Measurements from ENCODE around the gene SPEG.

The SPEG gene

GRCh38 chr2:219428469-219428868 lies 6.2 kb upstream of the SPEG start:
- Mint-ChIP-seq H3K27me3 (peaks cover 27% of the 10 kb centered on the region), H3K9me3 (no peaks in the 10 kb centered on the region), H3K4me3 (no peak overlapping the region), H3K4me1 (no peaks in the 10 kb centered on the region), H3K27ac (no peak overlapping the region)
- ATAC-seq: no peak
- no peak for DNase-seq

- ATAC-seq: no peak
- no peaks in the 10 kb centered on the region for H3K4me1 Mint-ChIP-seq
- H3K27me3 Mint-ChIP-seq: peaks cover 33% of the 10 kb centered on the region
- no peak for DNase-seq
- no peaks in the 10 kb centered on the region for H3K9me3 Mint-ChIP-seq
- no peak overlapping the region for H3K27ac Mint-ChIP-seq
- no peak overlapping the region for H3K4me3 Mint-ChIP-seq
These were observed 4.6 kb upstream of the SPEG start for GRCh38 chr2:219429958-219430606.

- ATAC-seq: peak; percentile 41
- no peak overlapping the region for H3K4me3 Mint-ChIP-seq
These were observed 3.7 kb upstream of the SPEG start for GRCh38 chr2:219430633-219431615.

GRCh38 chr2:219433666-219434467 lies 776 bp upstream of the SPEG start:
- no peak for ATAC-seq
- H3K9me3 Mint-ChIP-seq: no peaks in the 10 kb centered on the region
- peaks cover 9% of the 10 kb centered on the region for H3K4me1 Mint-ChIP-seq
- no peak overlapping the region for H3K4me3 Mint-ChIP-seq
- DNase-seq: peak in 1 of 2 donors; percentile 39
- H3K27ac Mint-ChIP-seq: no peak overlapping the region
- peaks cover 9% of the 10 kb centered on the region for H3K27me3 Mint-ChIP-seq

More at GRCh38 chr2:219430633-219431615, 3.7 kb upstream of the SPEG start:
- Mint-ChIP-seq H3K27ac (no peak overlapping the region), H3K27me3 (peaks cover 24% of the 10 kb centered on the region), H3K4me1 (peaks cover 8% of the 10 kb centered on the region), H3K9me3 (no peaks in the 10 kb centered on the region)
- DNase-seq: no peak

GRCh38 chr2:219434468-219434717 lies 250 bp upstream of the SPEG start:
- peaks cover 9% of the 10 kb centered on the region for H3K27me3 Mint-ChIP-seq
- H3K9me3 Mint-ChIP-seq: no peaks in the 10 kb centered on the region
- no peak for ATAC-seq
- peaks cover 9% of the 10 kb centered on the region for H3K4me1 Mint-ChIP-seq
- H3K4me3 Mint-ChIP-seq: no peak overlapping the region
- no peak overlapping the region for H3K27ac Mint-ChIP-seq
- no peak for DNase-seq

GRCh38 chr2:219435701-219436100 lies 1.1 kb downstream of the SPEG start:
- ATAC-seq: peak; percentile 6
- Mint-ChIP-seq H3K27me3 (peaks cover 11% of the 10 kb centered on the region), H3K9me3 (no peaks in the 10 kb centered on the region), H3K4me1 (peaks cover 9% of the 10 kb centered on the region), H3K27ac (no peak overlapping the region), H3K4me3 (no peak overlapping the region)
- no peak for DNase-seq

GRCh38 chr2:219436491-219436890 lies 1.8 kb downstream of the SPEG start:
- Mint-ChIP-seq H3K9me3 (no peaks in the 10 kb centered on the region), H3K27me3 (peaks cover 19% of the 10 kb centered on the region), H3K4me3 (no peak overlapping the region), H3K27ac (no peak overlapping the region), H3K4me1 (peaks cover 17% of the 10 kb centered on the region)
- no peak for DNase-seq
- ATAC-seq: no peak

- peaks cover 20% of the 10 kb centered on the region for H3K27me3 Mint-ChIP-seq
- H3K9me3 Mint-ChIP-seq: no peaks in the 10 kb centered on the region
- peaks cover 19% of the 10 kb centered on the region for H3K4me1 Mint-ChIP-seq
These were observed 2.5 kb downstream of the SPEG start for GRCh38 chr2:219437141-219437540.

GRCh38 chr2:219437690-219438206 lies 3.1 kb downstream of the SPEG start:
- ATAC-seq: no peak
- H3K27me3 Mint-ChIP-seq: peaks cover 24% of the 10 kb centered on the region

More at GRCh38 chr2:219437141-219437540, 2.5 kb downstream of the SPEG start:
- Mint-ChIP-seq H3K4me3 (no peak overlapping the region), H3K27ac (no peak overlapping the region)
- ATAC-seq (no peak), DNase-seq (no peak)

GRCh38 chr2:219438453-219438852 lies 3.8 kb downstream of the SPEG start:
- Mint-ChIP-seq H3K27ac (no peak overlapping the region), H3K4me1 (peaks cover 27% of the 10 kb centered on the region), H3K4me3 (no peak overlapping the region), H3K27me3 (peaks cover 29% of the 10 kb centered on the region), H3K9me3 (no peaks in the 10 kb centered on the region)
- no peak for DNase-seq
- no peak for ATAC-seq

More at GRCh38 chr2:219437690-219438206, 3.1 kb downstream of the SPEG start:
- no peak for DNase-seq
- Mint-ChIP-seq H3K4me3 (no peak overlapping the region), H3K27ac (no peak overlapping the region), H3K9me3 (no peaks in the 10 kb centered on the region), H3K4me1 (peaks cover 23% of the 10 kb centered on the region)

GRCh38 chr2:219439506-219439905 lies 4.9 kb downstream of the SPEG start:
- no peak for DNase-seq
- no peak overlapping the region for H3K4me3 Mint-ChIP-seq
- ATAC-seq: no peak

GRCh38 chr2:219440388-219441256 lies 6.0 kb downstream of the SPEG start:
- DNase-seq (no peak), ATAC-seq (no peak)
- Mint-ChIP-seq H3K27me3 (peaks cover 20% of the 10 kb centered on the region), H3K4me1 (peaks cover 24% of the 10 kb centered on the region), H3K27ac (no peak overlapping the region), H3K9me3 (no peaks in the 10 kb centered on the region), H3K4me3 (peak overlapping the region; percentile 82)

More at GRCh38 chr2:219439506-219439905, 4.9 kb downstream of the SPEG start:
- H3K4me1 Mint-ChIP-seq: peaks cover 27% of the 10 kb centered on the region
- H3K27me3 Mint-ChIP-seq: peaks cover 21% of the 10 kb centered on the region
- no peaks in the 10 kb centered on the region for H3K9me3 Mint-ChIP-seq
- no peak overlapping the region for H3K27ac Mint-ChIP-seq

GRCh38 chr2:219441451-219442255 lies 7.0 kb downstream of the SPEG start:
- Mint-ChIP-seq H3K4me3 (peak overlapping the region; percentile 82), H3K27me3 (peaks cover 20% of the 10 kb centered on the region), H3K4me1 (peaks cover 28% of the 10 kb centered on the region), H3K9me3 (no peaks in the 10 kb centered on the region), H3K27ac (no peak overlapping the region)
- ATAC-seq: peak; percentile 48
- peak in 1 of 2 donors; percentile 33 for DNase-seq

All from stimulated activated naive CD8-positive, alpha-beta T cell treated with anti-CD3 and anti-CD28 coated beads, Interleukin-15, amount 100 ng/mL, for 72 hours (primary cell).